SU-DHL-6 (cell line): ENCODE measurements around the gene MYO9A.

Experiments
- CTCF ChIP-seq: fragments of 200-600 bp; sonication (generic); IDR thresholded peaks from one replicate; pipeline ENCODE4 v1.5.1; 2017; ENCODE audit warnings: antibody characterized with exemption, mild to moderate bottlenecking, low read length, moderate library complexity; ENCODE audit not compliant: insufficient read depth, poor library complexity, severe bottlenecking
- EZH2phosphoT487 ChIP-seq: fragments of 200-600 bp; sonication (generic), shearing (Covaris generic); conservative IDR thresholded peaks from 2 replicates; pipeline ENCODE4 v1.6.1; 2018; ENCODE audit warnings: mild to moderate bottlenecking, antibody characterized with exemption, low read length, moderate library complexity, mixed read lengths

GRCh38 chr15:72006382-72006781 is 111.6 kb downstream of the MYO9A start:
- TF ChIP-seq CTCF (no peak), EZH2phosphoT487 (no peak)
